Measurements from ENCODE around the gene KCNQ1. TPM values are rescaled to one million over a fixed set of nuclear protein-coding genes. Genes with fewer than 3 reads are reported as not detected.

The KCNQ1 gene
- total RNA-seq, 2 experiments from 2014 or later: 24.2 to 26.6 TPM

DNA sequence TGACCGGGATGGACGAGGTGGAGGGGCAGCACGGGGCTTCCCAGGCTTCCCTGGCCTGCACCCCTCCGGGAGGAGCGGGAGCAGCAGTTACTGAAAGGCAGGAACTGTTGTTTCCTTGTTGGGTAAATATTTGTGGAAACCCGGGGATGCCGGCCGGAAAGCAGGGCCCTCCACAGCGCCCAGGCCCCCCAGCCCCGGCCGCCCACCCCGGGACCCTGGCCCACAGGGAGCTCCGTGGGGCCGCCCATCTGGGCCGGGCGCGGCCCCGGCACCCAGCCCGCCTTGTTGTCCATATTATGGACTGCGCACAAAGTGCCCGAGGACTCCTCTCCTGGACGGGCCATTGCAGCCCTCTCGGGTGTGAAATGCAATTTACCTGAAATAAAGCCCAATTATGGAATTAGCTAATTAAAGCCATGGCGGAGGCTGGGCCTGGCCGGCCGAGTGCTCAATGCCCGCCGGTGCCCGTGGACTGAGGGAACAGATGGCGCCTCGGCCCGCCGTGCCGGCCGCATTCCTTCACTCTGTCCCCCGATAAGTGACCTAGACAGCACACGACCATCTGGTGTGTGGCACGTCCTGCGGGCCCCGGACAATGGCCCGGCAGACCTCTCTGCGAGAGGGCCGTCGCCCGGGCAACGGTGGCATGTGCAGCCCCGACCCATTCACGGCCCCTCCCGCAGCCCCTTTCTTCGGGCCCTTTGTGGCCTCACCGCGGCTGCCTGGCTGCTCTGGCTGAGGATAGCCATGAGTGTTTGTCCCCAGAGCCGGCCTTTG is 405.4 kb downstream of the KCNQ1 start:
- Mint-ChIP-seq H3K9me3 (no peaks in the 10 kb centered on the region), H3K4me1 (peaks cover 5% of the 10 kb centered on the region), H3K27me3 (peaks cover 2% of the 10 kb centered on the region), H3K4me3 (no peak overlapping the region), H3K27ac (no peak overlapping the region), H3K36me3 (no peaks in the 10 kb centered on the region)
- POLR2A ChIA-PET: no interaction called here
- DNase-seq (no peak), ATAC-seq (ENCODE audit: low read depth) (no peak)

DNA sequence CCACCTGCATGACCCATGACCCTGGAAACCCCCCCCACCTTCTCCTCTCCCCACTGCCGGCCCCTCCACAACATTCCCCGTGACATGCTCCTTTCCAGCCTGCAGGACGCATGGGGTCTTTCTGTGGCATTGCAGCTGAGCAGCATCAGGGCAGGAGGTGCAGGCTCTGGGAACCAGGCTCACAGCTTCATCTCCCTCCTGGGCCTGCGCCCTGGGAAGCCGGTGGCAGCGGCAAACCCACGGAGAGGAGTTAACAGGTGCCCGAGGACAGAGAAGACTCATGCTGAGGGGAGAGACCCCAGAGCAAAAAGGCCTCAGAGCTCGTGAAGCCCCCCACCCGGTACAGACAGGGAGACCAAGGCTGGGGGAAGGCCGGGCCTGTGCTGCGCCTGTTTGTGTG is 408.6 kb downstream of the KCNQ1 start:
- DNase-seq: no peak
- H3K27me3 Mint-ChIP-seq: peaks cover 2% of the 10 kb centered on the region
- ATAC-seq (ENCODE audit: low read depth): no peak
- no peak overlapping the region for H3K4me3 Mint-ChIP-seq
- no peak overlapping the region for H3K27ac Mint-ChIP-seq
- no peaks in the 10 kb centered on the region for H3K9me3 Mint-ChIP-seq
- H3K4me1 Mint-ChIP-seq: peaks cover 5% of the 10 kb centered on the region
- POLR2A ChIA-PET: no interaction called here
- no peaks in the 10 kb centered on the region for H3K36me3 Mint-ChIP-seq

DNA sequence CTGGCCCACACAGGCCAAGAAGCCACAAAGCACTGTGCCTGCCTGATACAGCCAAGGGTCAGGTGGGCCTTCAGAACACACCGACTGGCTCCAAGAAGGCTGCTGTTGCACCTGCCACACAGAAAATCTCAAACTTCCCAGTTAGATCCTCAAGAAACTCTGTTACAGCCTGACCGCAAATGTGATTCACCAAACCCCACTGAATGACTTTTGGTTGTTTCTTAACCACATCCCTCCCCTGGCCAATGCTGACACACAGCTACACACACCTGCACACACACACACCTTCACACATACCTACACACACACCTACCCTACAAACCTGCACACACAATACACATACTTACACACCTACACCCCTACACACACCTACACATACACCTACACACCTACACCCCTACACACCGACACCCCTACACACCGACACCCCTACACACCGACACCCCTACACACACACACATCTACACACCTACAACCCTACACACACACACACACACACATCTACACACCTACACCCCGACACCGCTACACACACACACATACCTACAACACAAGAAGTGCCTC is 409.3 kb downstream of the KCNQ1 start:
- DNase-seq (no peak), ATAC-seq (ENCODE audit: low read depth) (no peak)
- H3K36me3 Mint-ChIP-seq: no peaks in the 10 kb centered on the region
- no peak overlapping the region for H3K27ac Mint-ChIP-seq
- H3K4me1 Mint-ChIP-seq: peaks cover 5% of the 10 kb centered on the region
- POLR2A ChIA-PET: no interaction called here
- peaks cover 2% of the 10 kb centered on the region for H3K27me3 Mint-ChIP-seq
- H3K4me3 Mint-ChIP-seq: no peak overlapping the region
- H3K9me3 Mint-ChIP-seq: no peaks in the 10 kb centered on the region

DNA sequence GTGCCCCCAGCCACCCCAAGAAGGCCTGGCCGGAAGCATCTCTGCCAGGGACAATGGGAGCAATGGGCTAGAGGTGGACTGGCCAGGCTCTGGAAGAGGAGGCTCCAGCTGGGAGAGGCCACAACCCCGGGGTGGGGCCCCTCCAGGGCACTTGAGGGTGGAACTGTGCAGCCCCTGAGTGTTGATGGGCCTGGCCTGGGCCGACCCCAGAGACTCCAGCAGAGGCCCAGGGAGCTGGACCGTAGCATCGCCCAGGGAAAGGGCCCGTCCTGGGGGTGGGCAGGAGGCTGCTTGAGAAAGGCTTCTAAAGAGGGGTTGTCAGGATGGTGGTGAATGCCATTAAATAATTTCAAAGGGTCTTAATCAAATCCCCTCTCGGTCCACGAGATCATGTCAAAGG is 410.4 kb downstream of the KCNQ1 start:
- DNase-seq: no peak
- Mint-ChIP-seq H3K27ac (no peak overlapping the region), H3K36me3 (no peaks in the 10 kb centered on the region), H3K9me3 (no peaks in the 10 kb centered on the region), H3K4me3 (no peak overlapping the region), H3K4me1 (peaks cover 5% of the 10 kb centered on the region), H3K27me3 (peaks cover 3% of the 10 kb centered on the region)
- ATAC-seq (ENCODE audit: low read depth): no peak
- POLR2A ChIA-PET: no interaction called here

DNA sequence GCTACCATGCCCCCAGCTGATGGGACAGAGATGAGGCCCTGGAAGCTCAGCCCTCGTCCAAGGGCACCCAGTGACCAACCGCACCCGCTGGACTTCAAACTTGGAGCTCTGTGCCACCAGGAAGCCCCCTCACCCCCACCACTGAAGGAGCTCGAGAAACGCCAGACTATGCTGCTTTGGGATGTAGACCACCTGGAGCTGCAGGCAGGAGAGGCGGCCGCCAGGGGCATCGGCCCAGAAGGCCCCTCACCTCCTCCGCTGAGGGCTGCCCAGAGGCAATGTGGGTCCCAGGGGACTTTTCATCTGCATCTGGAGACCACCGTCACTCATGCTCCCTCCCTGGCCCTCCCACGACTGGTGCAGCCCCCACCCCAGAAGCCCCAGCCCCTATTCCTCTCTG is 412.5 kb downstream of the KCNQ1 start:
- DNase-seq: no peak
- Mint-ChIP-seq H3K27me3 (peaks cover 11% of the 10 kb centered on the region), H3K36me3 (no peaks in the 10 kb centered on the region), H3K9me3 (no peaks in the 10 kb centered on the region), H3K27ac (no peak overlapping the region), H3K4me1 (peaks cover 8% of the 10 kb centered on the region), H3K4me3 (no peak overlapping the region)
- ATAC-seq (ENCODE audit: low read depth): no peak
- POLR2A ChIA-PET: no interaction called here

DNA sequence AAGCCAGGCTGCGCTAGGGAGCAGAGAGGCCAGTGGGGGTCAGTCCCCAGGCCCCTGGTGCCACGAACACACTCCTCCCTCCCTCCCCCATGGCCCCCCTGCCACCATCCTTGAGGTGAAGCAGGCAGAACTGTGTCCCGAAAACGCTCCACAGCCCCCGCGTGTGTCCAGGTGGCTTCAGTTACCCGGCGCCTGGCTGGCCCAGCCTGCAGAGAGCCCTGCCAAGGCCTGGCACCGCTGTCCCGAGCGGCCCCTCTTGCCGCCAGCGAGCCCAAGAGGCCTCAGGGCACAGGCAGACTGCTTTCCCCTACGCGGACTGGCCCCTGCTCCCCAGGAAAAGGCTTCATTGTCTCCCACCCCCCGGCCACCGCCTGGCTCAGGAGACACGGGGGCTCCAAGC is 413.1 kb downstream of the KCNQ1 start:
- no peak overlapping the region for H3K27ac Mint-ChIP-seq
- ATAC-seq (ENCODE audit: low read depth): no peak

DNA sequence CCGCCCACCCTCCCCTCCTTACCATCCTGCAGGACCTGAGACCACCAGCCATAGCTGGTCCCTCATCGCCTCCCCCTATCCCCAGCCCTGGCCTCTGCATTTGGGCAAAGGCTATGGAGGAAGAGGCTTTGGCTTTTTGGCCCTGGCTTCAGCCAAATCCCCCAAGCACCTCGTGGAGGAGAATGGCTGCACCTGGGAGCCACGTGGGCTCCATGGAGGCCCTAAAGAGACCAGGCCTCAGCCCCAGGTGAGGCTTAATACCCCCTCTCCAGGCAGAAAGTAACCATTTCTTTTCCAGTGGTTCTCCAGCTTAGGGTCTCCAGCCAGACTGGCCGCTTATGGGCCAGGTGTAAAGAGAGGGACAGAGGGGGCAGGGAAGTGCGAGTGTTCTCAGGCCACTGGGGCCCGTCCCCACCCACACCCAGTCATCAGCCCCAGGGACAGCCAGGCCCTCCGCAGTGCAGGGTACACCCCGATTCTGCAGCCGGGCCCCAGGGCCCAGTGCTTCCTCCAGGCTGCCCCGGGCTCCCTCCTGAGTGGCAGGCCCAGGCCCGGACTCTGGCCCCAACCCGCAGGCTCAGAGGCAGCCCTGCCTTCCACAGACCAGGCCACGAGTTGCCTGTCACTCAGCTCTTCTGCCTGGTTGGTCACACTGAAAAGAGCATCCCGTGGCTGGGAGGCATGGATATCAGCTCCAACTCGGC is 414.3 kb downstream of the KCNQ1 start:
- H3K27me3 Mint-ChIP-seq: peaks cover 24% of the 10 kb centered on the region
- ATAC-seq (ENCODE audit: low read depth) (no peak), DNase-seq (no peak)
- POLR2A ChIA-PET: no interaction called here
- H3K36me3 Mint-ChIP-seq: no peaks in the 10 kb centered on the region
- H3K9me3 Mint-ChIP-seq: no peaks in the 10 kb centered on the region
- H3K4me1 Mint-ChIP-seq: peaks cover 5% of the 10 kb centered on the region
- H3K4me3 Mint-ChIP-seq: no peak overlapping the region
- no peak overlapping the region for H3K27ac Mint-ChIP-seq

More for the DNA sequence above, 413.1 kb downstream of the KCNQ1 start:
- H3K9me3 Mint-ChIP-seq: no peaks in the 10 kb centered on the region
- no peak for DNase-seq
- H3K36me3 Mint-ChIP-seq: no peaks in the 10 kb centered on the region
- no peak overlapping the region for H3K4me3 Mint-ChIP-seq
- POLR2A ChIA-PET: no interaction called here
- H3K4me1 Mint-ChIP-seq: peaks cover 8% of the 10 kb centered on the region
- H3K27me3 Mint-ChIP-seq: peaks cover 12% of the 10 kb centered on the region

DNA sequence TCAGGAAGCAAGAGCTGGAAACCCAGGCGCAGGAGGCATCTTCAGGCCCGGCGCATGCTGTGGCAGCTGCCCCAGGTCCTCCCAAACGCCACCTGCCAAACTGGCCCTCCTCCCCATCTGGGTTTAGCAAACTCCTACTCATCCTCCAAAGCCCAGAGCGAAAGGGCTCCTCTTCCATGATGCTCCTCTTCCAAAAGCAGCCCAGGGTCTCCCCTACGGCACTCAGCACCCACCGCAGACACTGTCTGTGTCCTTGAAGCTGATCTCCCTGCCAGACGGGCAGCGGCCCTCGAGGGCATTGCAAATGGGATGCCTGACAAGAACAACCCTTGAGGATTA is 414.9 kb downstream of the KCNQ1 start:
- peaks cover 25% of the 10 kb centered on the region for H3K27me3 Mint-ChIP-seq
- H3K27ac Mint-ChIP-seq: no peak overlapping the region
- no peaks in the 10 kb centered on the region for H3K36me3 Mint-ChIP-seq
- H3K9me3 Mint-ChIP-seq: no peaks in the 10 kb centered on the region
- POLR2A ChIA-PET: no interaction called here
- H3K4me1 Mint-ChIP-seq: peaks cover 3% of the 10 kb centered on the region
- no peak overlapping the region for H3K4me3 Mint-ChIP-seq
- ATAC-seq (ENCODE audit: low read depth): no peak
- DNase-seq: no peak

DNA sequence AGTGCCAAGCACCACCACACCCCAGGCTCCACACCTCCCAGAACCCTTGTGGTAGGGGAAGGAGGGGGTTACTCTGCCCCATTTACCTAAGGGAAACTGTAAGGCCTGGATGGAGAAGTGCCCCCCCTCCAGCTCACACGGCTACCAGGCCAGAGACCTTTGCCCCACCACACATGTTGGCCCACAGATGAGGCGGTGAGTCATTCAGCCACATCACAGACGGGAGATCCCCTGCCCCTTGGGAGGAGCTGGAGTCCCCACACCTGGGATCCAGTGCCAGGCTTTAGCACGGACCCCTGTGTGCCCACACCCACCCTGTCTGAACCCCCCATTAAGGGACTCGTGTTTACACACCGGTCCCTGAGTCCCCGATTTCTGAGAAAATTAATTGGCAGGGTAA is 415.8 kb downstream of the KCNQ1 start:
- POLR2A ChIA-PET: no interaction called here
- ATAC-seq (ENCODE audit: low read depth) (peak; percentile 45), DNase-seq (no peak)
- peaks cover 30% of the 10 kb centered on the region for H3K27me3 Mint-ChIP-seq
- no peak overlapping the region for H3K27ac Mint-ChIP-seq
- H3K4me3 Mint-ChIP-seq: no peak overlapping the region
- H3K4me1 Mint-ChIP-seq: peaks cover 3% of the 10 kb centered on the region
- H3K9me3 Mint-ChIP-seq: no peaks in the 10 kb centered on the region
- H3K36me3 Mint-ChIP-seq: no peaks in the 10 kb centered on the region

DNA sequence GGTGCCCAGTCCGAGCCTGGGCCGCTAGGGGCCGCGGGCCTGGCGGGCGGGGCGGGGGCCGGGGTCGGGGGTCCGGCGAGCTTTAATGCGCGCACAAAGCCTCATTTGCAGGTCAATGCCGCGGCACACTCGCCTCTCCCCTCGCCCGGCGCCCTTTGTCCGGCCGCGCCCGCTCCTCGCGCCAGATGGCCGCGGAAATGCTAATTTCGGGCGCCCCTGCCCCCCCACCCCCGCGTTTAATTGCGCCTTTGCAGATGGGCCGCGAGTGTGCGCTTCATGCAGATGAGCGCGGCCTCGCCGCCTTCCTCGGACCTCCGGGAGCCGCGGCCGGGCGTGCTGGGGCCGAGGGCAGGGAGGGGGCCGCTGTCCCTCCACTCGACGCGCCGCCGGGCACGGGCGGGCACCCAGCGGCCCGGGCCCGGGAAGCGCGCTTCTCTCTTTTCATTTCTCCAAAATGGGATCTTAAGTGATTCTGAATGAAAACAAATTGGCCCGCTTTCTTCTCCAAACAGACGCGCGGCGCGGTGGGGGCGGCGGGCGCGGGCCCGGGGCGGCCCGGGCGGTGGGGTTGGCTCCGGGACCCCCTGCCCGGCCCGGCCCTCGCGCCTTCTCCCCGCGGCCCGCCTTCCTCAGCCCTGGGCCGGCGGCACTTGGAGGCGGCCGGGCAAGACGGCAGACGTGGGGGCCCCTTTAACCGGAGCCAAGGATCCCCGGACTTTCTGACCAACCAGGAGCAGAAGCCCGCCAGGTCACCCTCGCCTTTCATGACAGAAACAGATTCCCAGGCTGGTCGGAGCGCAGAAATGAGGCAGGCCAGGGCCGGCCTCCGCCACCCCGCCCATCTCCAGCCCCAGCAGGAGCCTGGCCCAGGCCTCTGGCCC is 417.8 kb downstream of the KCNQ1 start:
- ATAC-seq (ENCODE audit: low read depth) (no peak), DNase-seq (no peak)
- Mint-ChIP-seq H3K9me3 (no peaks in the 10 kb centered on the region), H3K4me1 (peaks cover 3% of the 10 kb centered on the region), H3K27ac (no peak overlapping the region), H3K27me3 (peaks cover 42% of the 10 kb centered on the region), H3K4me3 (no peak overlapping the region), H3K36me3 (no peaks in the 10 kb centered on the region)
- POLR2A ChIA-PET: no interaction called here

DNA sequence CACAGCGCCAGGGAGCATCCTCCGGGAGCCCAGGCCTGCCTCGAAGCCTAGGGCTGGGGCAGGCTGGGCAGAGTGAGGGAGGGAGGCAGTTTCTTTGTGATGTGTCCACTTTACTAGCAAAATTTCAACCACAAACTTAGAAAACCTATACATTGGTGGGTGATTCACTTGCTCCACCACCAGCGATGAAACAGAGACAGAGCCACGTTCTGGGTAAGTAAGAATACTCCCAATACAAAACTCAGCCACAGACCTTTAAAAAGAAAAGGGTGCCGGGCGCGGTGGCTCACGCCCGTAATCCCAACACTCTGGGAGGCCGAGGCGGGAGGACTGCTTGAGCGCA is 418.4 kb downstream of the KCNQ1 start:
- POLR2A ChIA-PET: no interaction called here
- ATAC-seq (ENCODE audit: low read depth): no peak
- no peak for DNase-seq
- H3K4me1 Mint-ChIP-seq: peaks cover 3% of the 10 kb centered on the region
- H3K9me3 Mint-ChIP-seq: no peaks in the 10 kb centered on the region
- H3K27ac Mint-ChIP-seq: no peak overlapping the region
- H3K27me3 Mint-ChIP-seq: peaks cover 48% of the 10 kb centered on the region
- H3K4me3 Mint-ChIP-seq: no peak overlapping the region
- no peaks in the 10 kb centered on the region for H3K36me3 Mint-ChIP-seq

DNA sequence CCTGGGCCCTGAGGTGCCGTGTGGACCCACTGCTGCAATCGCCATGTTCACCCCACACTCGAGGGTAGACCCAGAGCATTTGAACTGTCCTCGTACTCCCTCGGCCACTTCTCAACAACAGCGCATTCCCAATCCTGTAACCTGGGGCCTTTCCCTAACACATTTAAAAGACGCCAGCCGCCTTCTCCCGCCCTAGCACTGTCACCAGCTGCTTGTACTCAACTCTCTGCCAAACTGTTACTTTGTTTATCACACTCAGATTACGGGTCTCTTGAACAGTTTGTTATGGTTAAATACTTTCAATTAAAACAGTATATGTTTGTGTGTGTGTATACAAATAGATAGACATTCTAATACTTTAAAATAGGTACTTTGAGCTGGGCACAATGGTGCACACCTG is 420.1 kb downstream of the KCNQ1 start:
- Mint-ChIP-seq H3K4me3 (no peak overlapping the region), H3K4me1 (peaks cover 5% of the 10 kb centered on the region), H3K36me3 (no peaks in the 10 kb centered on the region), H3K27me3 (peaks cover 58% of the 10 kb centered on the region), H3K9me3 (no peaks in the 10 kb centered on the region), H3K27ac (no peak overlapping the region)
- ATAC-seq (ENCODE audit: low read depth): no peak
- DNase-seq: no peak
- POLR2A ChIA-PET: no interaction called here

DNA sequence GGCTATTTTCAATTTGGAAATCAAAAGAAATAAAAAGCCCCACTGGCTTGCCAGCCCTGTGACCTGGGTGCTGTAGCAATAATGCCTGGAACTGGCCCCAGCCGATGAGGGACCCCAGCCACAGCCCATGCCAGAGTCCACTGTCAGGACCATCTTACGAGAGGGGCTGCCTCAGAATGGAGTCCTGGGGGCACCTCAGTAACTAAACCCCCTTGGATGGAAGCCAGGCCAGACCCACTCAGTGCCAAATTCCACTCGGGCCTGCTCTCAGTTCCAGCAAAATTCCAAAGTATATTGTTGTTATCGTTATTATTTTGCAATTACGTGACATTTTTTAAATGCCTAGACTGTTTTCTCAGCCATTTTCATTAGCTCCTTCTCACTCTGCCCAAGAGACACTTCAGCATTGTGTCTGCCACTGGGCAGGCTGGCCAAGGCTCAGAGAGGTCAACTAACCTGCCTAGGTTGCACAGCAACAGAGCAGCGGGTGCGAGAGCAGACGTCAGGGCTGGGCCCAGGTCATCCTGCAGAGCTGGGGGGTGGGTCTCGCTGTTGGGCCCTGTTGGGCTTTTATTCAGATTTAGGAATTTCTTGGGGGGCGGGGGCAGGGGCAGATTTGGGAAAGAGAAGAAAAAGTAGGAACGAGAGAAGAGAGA is 421.2 kb downstream of the KCNQ1 start:
- no peak for DNase-seq
- peaks cover 61% of the 10 kb centered on the region for H3K27me3 Mint-ChIP-seq
- no peaks in the 10 kb centered on the region for H3K36me3 Mint-ChIP-seq
- H3K27ac Mint-ChIP-seq: no peak overlapping the region
- no peaks in the 10 kb centered on the region for H3K9me3 Mint-ChIP-seq
- H3K4me3 Mint-ChIP-seq: no peak overlapping the region
- H3K4me1 Mint-ChIP-seq: peaks cover 5% of the 10 kb centered on the region
- ATAC-seq (ENCODE audit: low read depth): no peak
- POLR2A ChIA-PET: no interaction called here
